Lower lobe of right lung (tissue), 2 donors: ENCODE results near the gene CCDC93. TPM values are rescaled to one million over a fixed set of nuclear protein-coding genes. Genes with fewer than 3 reads are reported as not detected.

Experiments
- ATAC-seq, 2 donors: fragments of 200-7000 bp; cut with Tn5 transposase; one replicate each; pipeline ENCODE4 v1.9.1; 2020 to 2022; ENCODE audit warnings: mild to moderate bottlenecking in 2 of 2, moderate library complexity in 2 of 2
- DNase-seq: peaks from one replicate; pipeline ENCODE4 v3.0.0-alpha.2; 2020
- H3K27ac ChIP-seq: fragments of 200-600 bp; one replicate; pipeline ENCODE4 v1.8.0; 2022
- H3K27me3 ChIP-seq: fragments of 200-600 bp; one replicate; pipeline ENCODE4 v1.8.0; 2022; ENCODE audit warnings: low read depth
- H3K36me3 ChIP-seq: fragments of 200-600 bp; one replicate; pipeline ENCODE4 v1.8.0; 2022; ENCODE audit warnings: mild to moderate bottlenecking
- H3K4me1 ChIP-seq: fragments of 200-600 bp; one replicate; pipeline ENCODE4 v1.8.0; 2022
- H3K4me3 ChIP-seq: fragments of 200-600 bp; one replicate; pipeline ENCODE4 v1.8.0; 2022; ENCODE audit warnings: mild to moderate bottlenecking
- H3K9me3 ChIP-seq: fragments of 200-600 bp; one replicate; pipeline ENCODE4 v1.8.0; 2022
- intact Hi-C: fragments of 100-400 bp; cut with DNase I; formaldehyde crosslinking; loops from one replicate; pipeline ENCODE4 v1.11.0; 2022
- long read RNA-seq: library from polyadenylated mRNA; unstranded; transcript quantifications from one replicate; pipeline ENCODE4 v2.0.0, GENCODE V29; 2021
- total RNA-seq: library from RNA; stranded (reverse); fragmentation: NEBNext Ultra II Directional; extraction: Animal tissue kit (Norgen Biotek cat#: 25700); gene quantifications from one replicate; pipeline ENCODE4 v1.2.1, GENCODE V29; 2021
- TF ChIP-seq, protein P1 (sequence below): fragments of 200-600 bp; IDR thresholded peaks from one replicate; pipeline ENCODE4 v1.8.0; 2022; ENCODE audit warnings: antibody characterized with exemption, mild to moderate bottlenecking
- donor health status: DM: no; HTN: yes; CAD: no; lungs with severe emphysema.

The CCDC93 gene, protein sequence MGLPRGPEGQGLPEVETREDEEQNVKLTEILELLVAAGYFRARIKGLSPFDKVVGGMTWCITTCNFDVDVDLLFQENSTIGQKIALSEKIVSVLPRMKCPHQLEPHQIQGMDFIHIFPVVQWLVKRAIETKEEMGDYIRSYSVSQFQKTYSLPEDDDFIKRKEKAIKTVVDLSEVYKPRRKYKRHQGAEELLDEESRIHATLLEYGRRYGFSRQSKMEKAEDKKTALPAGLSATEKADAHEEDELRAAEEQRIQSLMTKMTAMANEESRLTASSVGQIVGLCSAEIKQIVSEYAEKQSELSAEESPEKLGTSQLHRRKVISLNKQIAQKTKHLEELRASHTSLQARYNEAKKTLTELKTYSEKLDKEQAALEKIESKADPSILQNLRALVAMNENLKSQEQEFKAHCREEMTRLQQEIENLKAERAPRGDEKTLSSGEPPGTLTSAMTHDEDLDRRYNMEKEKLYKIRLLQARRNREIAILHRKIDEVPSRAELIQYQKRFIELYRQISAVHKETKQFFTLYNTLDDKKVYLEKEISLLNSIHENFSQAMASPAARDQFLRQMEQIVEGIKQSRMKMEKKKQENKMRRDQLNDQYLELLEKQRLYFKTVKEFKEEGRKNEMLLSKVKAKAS
- total RNA-seq = 47.3 TPM
- long read RNA-seq, full-length matches to known transcripts = 7 of 42 reads
- long read RNA-seq, partial matches to known transcripts = 17 of 42 reads
- long read RNA-seq, other reads (novel, unspliced or antisense) = 18 of 42 reads

DNA sequence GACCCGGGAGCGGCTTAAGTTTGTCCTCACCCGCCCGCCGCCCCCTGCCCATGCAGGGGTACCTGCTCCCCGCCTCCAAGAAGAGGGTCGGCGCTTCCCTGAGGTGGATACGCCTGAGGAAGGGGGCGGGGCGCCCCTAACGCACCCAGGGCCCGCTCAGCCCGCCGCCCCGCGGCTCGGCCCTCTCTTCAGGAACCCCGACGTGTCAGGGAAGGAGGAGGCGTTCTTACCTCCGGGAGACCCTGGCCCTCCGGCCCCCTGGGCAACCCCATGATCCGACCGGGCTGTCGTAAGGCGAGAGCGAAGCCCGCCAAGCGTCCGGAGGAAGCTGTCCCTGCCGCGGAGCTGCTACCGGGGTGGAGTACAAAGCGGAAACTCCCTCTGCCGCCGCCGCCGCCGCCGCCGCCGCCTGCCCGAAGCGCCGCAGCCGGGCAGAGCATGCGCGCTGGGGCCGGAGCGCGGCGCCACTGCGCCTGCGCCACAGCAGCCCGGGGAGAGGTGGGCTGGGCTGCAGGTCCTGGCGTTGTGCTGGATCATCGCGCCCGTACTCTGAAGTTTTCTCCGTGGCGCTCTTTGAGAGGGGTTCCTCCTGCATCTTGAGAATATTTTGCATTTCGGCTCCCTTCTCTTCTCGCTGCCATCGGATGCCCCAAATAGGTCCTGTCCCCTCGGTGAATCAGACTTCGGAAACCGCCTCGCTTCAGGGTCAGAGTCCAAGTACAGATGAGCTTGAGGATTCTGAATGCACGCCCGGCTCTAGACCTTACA is at the start of gene CCDC93:
Gene CCDC93, minus strand, starts transcription at position 347 of the 768 bp plus-strand sequence. Its CDS starts 75 bp downstream, at position 272.
- Histone ChIP-seq H3K4me1 (peaks cover 32% of the 10 kb centered on the region), H3K4me3 (peak within 1 kb of the TSS; percentile 100), H3K9me3 (no peaks in the 10 kb centered on the region), H3K27me3 (no peaks in the 10 kb centered on the region), H3K36me3 (no peaks in the 10 kb centered on the region), H3K27ac (peak within 1 kb of the TSS; percentile 94)
- TF ChIP-seq, protein P1, sequence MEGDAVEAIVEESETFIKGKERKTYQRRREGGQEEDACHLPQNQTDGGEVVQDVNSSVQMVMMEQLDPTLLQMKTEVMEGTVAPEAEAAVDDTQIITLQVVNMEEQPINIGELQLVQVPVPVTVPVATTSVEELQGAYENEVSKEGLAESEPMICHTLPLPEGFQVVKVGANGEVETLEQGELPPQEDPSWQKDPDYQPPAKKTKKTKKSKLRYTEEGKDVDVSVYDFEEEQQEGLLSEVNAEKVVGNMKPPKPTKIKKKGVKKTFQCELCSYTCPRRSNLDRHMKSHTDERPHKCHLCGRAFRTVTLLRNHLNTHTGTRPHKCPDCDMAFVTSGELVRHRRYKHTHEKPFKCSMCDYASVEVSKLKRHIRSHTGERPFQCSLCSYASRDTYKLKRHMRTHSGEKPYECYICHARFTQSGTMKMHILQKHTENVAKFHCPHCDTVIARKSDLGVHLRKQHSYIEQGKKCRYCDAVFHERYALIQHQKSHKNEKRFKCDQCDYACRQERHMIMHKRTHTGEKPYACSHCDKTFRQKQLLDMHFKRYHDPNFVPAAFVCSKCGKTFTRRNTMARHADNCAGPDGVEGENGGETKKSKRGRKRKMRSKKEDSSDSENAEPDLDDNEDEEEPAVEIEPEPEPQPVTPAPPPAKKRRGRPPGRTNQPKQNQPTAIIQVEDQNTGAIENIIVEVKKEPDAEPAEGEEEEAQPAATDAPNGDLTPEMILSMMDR = no peak
- ATAC-seq = peak; percentile 97
- DNase-seq = peak; percentile 91
- intact Hi-C loops = no loop called here

DNA sequence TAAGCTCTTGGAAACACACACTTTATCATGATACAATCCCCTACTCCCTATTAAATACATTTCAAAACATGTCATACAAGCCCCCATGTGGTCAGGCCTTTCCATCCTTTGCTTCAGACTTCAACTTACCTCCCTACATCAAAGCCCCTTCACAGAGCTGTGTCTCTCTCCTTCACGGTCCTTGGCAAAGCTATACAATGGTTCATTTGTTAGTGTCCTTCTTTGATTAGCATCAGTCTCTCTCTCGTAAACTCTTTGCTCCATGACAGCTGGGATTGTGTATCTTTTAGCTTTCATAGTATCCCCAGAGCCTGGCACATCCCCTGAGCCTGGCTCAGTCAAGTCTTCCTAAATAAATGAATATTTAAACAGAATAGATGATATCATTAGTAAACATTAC is 48.8 kb upstream of the CCDC93 start:
- intact Hi-C loops = no loop called here
- ATAC-seq = no peak
- TF ChIP-seq, protein P1 = no peak

DNA sequence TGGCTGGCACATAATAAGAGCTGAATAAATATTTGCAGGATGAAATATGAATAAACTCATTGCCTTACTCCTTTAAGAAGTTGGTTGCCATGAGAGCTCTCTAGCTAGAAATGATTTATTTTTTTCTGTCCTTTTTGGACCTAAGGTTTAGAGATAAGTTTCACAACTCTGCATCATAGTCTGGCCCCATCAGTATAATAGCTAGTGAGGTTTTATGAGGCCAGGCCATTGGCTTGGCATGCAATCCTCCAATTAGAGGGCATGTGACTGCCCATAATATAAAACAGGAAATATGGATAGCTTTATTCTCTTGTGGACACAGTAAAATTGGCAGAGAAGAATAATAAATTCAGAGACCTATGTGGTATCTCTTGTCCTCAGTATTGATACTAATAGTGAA is 48.2 kb upstream of the CCDC93 start:
- intact Hi-C loops = no loop called here
- DNase-seq = no peak
- Histone ChIP-seq H3K36me3 (no peaks in the 10 kb centered on the region), H3K27me3 (no peaks in the 10 kb centered on the region), H3K4me1 (peaks cover 12% of the 10 kb centered on the region), H3K4me3 (no peak overlapping the region), H3K9me3 (no peaks in the 10 kb centered on the region), H3K27ac (no peak overlapping the region)
- no peak for ATAC-seq
- TF ChIP-seq, protein P1 = no peak

More for the DNA sequence above, 48.8 kb upstream of the CCDC93 start:
- Histone ChIP-seq H3K4me1 (peaks cover 12% of the 10 kb centered on the region), H3K27ac (no peak overlapping the region), H3K27me3 (no peaks in the 10 kb centered on the region), H3K36me3 (no peaks in the 10 kb centered on the region), H3K9me3 (no peaks in the 10 kb centered on the region), H3K4me3 (no peak overlapping the region)
- no peak for DNase-seq

DNA sequence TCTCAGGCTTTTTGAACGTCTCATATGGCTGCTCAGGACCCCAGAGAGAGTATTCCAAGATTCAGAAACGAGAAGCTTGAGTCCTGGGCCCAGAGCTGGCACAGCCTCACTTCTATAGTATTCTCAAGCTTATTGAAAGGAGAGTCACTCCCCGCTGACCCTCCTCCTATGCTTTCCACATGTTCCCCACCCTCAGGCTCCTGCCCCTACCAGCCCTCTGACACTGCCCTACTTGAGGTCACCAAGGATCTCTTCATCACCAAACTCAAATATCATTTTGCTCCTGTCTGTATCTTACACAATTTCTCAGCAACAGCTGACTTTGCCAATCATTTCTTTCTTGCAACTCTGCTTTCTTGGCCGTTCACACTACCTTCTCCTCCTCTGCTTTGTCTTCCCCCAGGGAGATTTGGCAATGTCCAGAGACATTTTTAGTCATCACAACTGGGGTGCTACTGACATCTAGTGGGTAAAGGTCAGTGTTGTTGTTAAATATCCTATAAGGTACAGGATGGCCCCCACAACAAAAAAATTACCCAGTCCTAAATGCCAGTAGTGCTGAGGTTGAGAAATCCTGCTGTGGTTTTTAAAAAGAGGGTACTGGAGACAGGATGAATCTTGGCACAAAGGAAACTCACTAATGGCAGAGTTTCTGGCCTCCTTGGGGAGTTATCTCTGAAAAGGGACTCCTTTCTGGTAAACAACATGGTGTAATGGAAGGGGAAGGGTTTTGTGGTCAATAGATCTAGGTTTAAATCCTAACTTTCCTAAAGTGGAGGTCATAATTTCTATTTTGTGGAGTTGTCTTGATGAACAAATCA is 47.5 kb upstream of the CCDC93 start:
- H3K27ac ChIP-seq = no peak overlapping the region
- no peaks in the 10 kb centered on the region for H3K9me3 ChIP-seq
- intact Hi-C loops = no loop called here
- TF ChIP-seq, protein P1 = peak; percentile 31
- no peak overlapping the region for H3K4me3 ChIP-seq
- H3K36me3 ChIP-seq = no peaks in the 10 kb centered on the region
- peak; percentile 75 to 84 for ATAC-seq
- DNase-seq = no peak
- H3K4me1 ChIP-seq = peaks cover 12% of the 10 kb centered on the region
- H3K27me3 ChIP-seq = no peaks in the 10 kb centered on the region
